Osteocyte (in vitro differentiated cells): Measurements from ENCODE around the gene EGFR. TPM values are rescaled to one million over a fixed set of nuclear protein-coding genes. Genes with fewer than 3 reads are reported as not detected.

Experiments
- DNase-seq: peaks from one replicate; pipeline ENCODE4 v3.0.0; 2021; ENCODE audit warnings: mixed read lengths; ENCODE audit not compliant: unreplicated experiment; ENCODE audit errors: extremely low spot score
- H3K27ac Mint-ChIP-seq: one replicate; pipeline ENCODE4 v1.8.0; 2021; ENCODE audit warnings: mild to moderate bottlenecking, mixed read lengths; ENCODE audit not compliant: unreplicated experiment
- H3K27me3 Mint-ChIP-seq: one replicate; pipeline ENCODE4 v1.8.0; 2021; ENCODE audit warnings: mixed read lengths; ENCODE audit not compliant: unreplicated experiment
- H3K36me3 Mint-ChIP-seq: one replicate; pipeline ENCODE4 v1.8.0; 2021; ENCODE audit warnings: mixed read lengths; ENCODE audit not compliant: unreplicated experiment
- H3K4me1 Mint-ChIP-seq: one replicate; pipeline ENCODE4 v1.8.0; 2021; ENCODE audit warnings: mixed read lengths; ENCODE audit not compliant: unreplicated experiment
- H3K4me3 Mint-ChIP-seq: one replicate; pipeline ENCODE4 v1.8.0; 2021; ENCODE audit warnings: mild to moderate bottlenecking, moderate library complexity, mixed read lengths; ENCODE audit not compliant: unreplicated experiment
- H3K9me3 Mint-ChIP-seq: one replicate; pipeline ENCODE4 v1.8.0; 2021; ENCODE audit warnings: mixed read lengths; ENCODE audit not compliant: unreplicated experiment
- CTCF ChIP-seq: fragments of 200-600 bp; sonication (generic); IDR thresholded peaks from 2 replicates; pipeline ENCODE4 v1.5.0; 2021; ENCODE audit warnings: antibody characterized with exemption, mild to moderate bottlenecking, moderate library complexity
- total RNA-seq: library from RNA; stranded (reverse); gene quantifications from 2 replicates; pipeline ENCODE4 v1.2.1, GENCODE V29; 2021

EGFR gene
- total RNA-seq, 1 donor from 2014 or later, result 56.5 TPM

GRCh38 chr7:55251313-55251712 is 232.5 kb downstream of the EGFR start:
- DNase-seq, result no peak
- H3K4me3 Mint-ChIP-seq, result no peak overlapping the region
- no peaks in the 10 kb centered on the region for H3K36me3 Mint-ChIP-seq
- peaks cover 6% of the 10 kb centered on the region for H3K27me3 Mint-ChIP-seq
- peaks cover 45% of the 10 kb centered on the region for H3K4me1 Mint-ChIP-seq
- no peak for TF ChIP-seq CTCF
- no peaks in the 10 kb centered on the region for H3K9me3 Mint-ChIP-seq
- H3K27ac Mint-ChIP-seq, result no peak overlapping the region

GRCh38 chr7:55251911-55252310 is 233.1 kb downstream of the EGFR start:
- DNase-seq, result no peak
- H3K4me1 Mint-ChIP-seq, result peaks cover 45% of the 10 kb centered on the region
- H3K27me3 Mint-ChIP-seq, result peaks cover 7% of the 10 kb centered on the region
- no peaks in the 10 kb centered on the region for H3K36me3 Mint-ChIP-seq
- no peak for TF ChIP-seq CTCF
- no peak overlapping the region for H3K4me3 Mint-ChIP-seq
- no peak overlapping the region for H3K27ac Mint-ChIP-seq
- no peaks in the 10 kb centered on the region for H3K9me3 Mint-ChIP-seq

DNA sequence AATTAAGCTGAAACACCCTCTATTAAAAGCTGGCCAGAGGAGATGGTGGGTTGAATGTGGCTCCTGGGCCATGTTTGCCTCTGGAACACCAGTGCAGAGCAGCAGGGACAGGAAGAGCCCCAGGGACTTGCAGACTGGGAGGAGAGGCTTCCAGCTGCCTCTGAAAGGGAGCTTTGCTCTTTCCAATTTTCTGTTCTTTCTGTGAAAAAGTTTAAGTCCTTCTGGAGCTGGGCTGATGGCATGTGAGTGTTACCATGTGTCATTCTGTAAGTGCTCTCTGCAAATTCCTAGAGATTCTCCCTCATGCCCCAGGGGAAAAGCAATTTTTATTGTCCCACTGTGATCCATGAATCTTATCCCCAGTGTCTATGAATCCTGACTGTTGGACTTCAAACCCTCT is 233.6 kb downstream of the EGFR start:
- peak overlapping the region; percentile 45 for H3K27ac Mint-ChIP-seq
- H3K9me3 Mint-ChIP-seq, result no peaks in the 10 kb centered on the region
- no peak for DNase-seq
- no peaks in the 10 kb centered on the region for H3K36me3 Mint-ChIP-seq
- H3K27me3 Mint-ChIP-seq, result peaks cover 7% of the 10 kb centered on the region
- H3K4me1 Mint-ChIP-seq, result peaks cover 43% of the 10 kb centered on the region
- H3K4me3 Mint-ChIP-seq, result no peak overlapping the region
- no peak for TF ChIP-seq CTCF

DNA sequence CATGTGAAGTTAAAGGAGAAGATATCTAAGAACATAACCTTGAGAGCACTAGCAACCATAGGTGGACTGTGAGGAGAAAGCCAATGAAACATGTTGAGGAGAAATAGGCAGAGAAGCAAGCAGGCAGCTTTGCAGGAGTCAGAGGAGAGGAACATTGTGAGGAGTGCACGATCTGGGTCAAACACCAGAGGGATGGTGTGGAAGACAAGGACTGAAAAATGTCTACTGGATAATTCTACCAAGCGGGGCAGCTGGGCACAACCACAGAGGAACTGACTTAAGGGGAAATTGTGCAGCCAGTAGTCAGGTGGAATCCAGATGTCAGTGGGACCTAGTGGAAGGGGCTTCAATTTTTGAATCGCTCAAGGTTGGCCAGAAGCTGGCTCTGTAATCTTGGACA is 234.4 kb downstream of the EGFR start:
- peaks cover 7% of the 10 kb centered on the region for H3K27me3 Mint-ChIP-seq
- H3K36me3 Mint-ChIP-seq, result no peaks in the 10 kb centered on the region

DNA sequence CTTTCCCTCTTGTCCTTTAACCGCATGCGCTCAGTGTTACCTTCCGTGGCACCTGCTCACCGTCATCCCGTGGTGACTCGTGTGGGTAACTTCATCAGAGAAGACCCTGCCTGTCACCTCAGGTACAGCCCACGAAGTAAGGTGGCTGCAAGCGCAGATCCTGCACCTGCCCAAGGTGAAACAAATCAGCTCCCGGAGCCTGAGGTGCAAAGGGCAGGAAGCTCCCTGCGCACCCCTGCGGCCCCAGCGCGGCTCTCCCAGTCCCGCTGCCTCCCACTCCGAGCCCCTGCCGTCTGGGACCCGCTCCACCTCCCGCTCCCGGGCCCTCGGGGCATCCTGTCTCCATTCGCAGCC is 235.4 kb downstream of the EGFR start:
- Mint-ChIP-seq H3K27me3 (peaks cover 14% of the 10 kb centered on the region), H3K9me3 (no peaks in the 10 kb centered on the region), H3K4me3 (peak overlapping the region; percentile 74), H3K4me1 (peaks cover 39% of the 10 kb centered on the region), H3K27ac (no peak overlapping the region), H3K36me3 (no peaks in the 10 kb centered on the region)
- TF ChIP-seq CTCF, result no peak
- no peak for DNase-seq

More for the DNA sequence above, 234.4 kb downstream of the EGFR start:
- no peak for TF ChIP-seq CTCF
- H3K4me3 Mint-ChIP-seq, result no peak overlapping the region
- peak; percentile 75 for DNase-seq
- H3K4me1 Mint-ChIP-seq, result peaks cover 39% of the 10 kb centered on the region
- H3K9me3 Mint-ChIP-seq, result no peaks in the 10 kb centered on the region
- H3K27ac Mint-ChIP-seq, result no peak overlapping the region
